K562 (cell line): Measurements from ENCODE around the gene ABHD1. TPM values are rescaled to one million over a fixed set of nuclear protein-coding genes. Genes with fewer than 3 reads are reported as not detected.
A peak's percentile ranks its signal among the peaks of the same experiment; 100 is the strongest.

ENCODE experiments used
- PML ChIP-seq: IDR thresholded peaks from 2 replicates; pipeline ENCODE4 v1.6.1; 2012; ENCODE audit warnings: low read length, inconsistent platforms
- POLR2A ChIP-seq: fragments of 450-650 bp; conservative IDR thresholded peaks from 2 replicates; pipeline ENCODE4 v1.6.1; 2016
- POLR3A ChIP-seq: IDR thresholded peaks from 2 replicates; pipeline ENCODE4 v1.6.1; 2011; ENCODE audit warnings: borderline replicate concordance, mild to moderate bottlenecking, moderate library complexity; ENCODE audit not compliant: insufficient read length, insufficient read depth; ENCODE audit errors: extremely low read depth
- RBM39 ChIP-seq: fragments of 200-400 bp; formaldehyde crosslinking; optimal IDR thresholded peaks from 2 replicates; pipeline ENCODE3; 2018; ENCODE audit warnings: low read depth, low read length
- SMARCB1 ChIP-seq: IDR thresholded peaks from 2 replicates; pipeline ENCODE4 v1.6.1; 2011; ENCODE audit warnings: improper control_type of control experiment, low read depth; ENCODE audit not compliant: insufficient read length
- STAT5A ChIP-seq: IDR thresholded peaks from 2 replicates; pipeline ENCODE4 v1.6.1; 2012; ENCODE audit warnings: low read length, inconsistent platforms, borderline replicate concordance
- STAT5B ChIP-seq: fragments of 250-450 bp; sonication (Bioruptor Pico); IDR thresholded peaks from 2 replicates; pipeline ENCODE4 v1.8.0; 2021; ENCODE audit warnings: mild to moderate bottlenecking, inconsistent platforms
- YBX1 ChIP-seq: fragments of 450-650 bp; IDR thresholded peaks from 2 replicates; pipeline ENCODE4 v1.7.1; 2016; ENCODE audit warnings: mild to moderate bottlenecking
- ZBTB7A ChIP-seq: IDR thresholded peaks from 2 replicates; pipeline ENCODE4 v1.6.1; 2011; ENCODE audit warnings: low read depth, mild to moderate bottlenecking, low read length, moderate library complexity, borderline replicate concordance; ENCODE audit not compliant: control insufficient read depth
- ZC3H11A ChIP-seq: IDR thresholded peaks from 2 replicates; pipeline ENCODE4 v1.6.1; 2012; ENCODE audit warnings: low read depth, low read length, improper control_type of control experiment
- ZKSCAN8 ChIP-seq: fragments of 200-800 bp; sonication (Bioruptor generic); IDR thresholded peaks from 2 replicates; pipeline ENCODE4 v1.6.1; 2016; ENCODE audit warnings: missing genetic modification characterization, missing compliant biosample characterization
- ZNF282 ChIP-seq: sonication (generic); formaldehyde crosslinking; IDR thresholded peaks from 2 replicates; pipeline ENCODE4 v1.8.1; 2023; ENCODE audit warnings: missing genetic modification reagents
- polyA plus RNA-seq, 8 experiments: library from polyadenylated mRNA; depleted of rRNA in 4 of 8; stranded (reverse) in 5 of 8; unstranded in 3 of 8; fragments of >200 nt; fragmentation: Nextera tagmentation in 2 of 8; fragmentation: Illumina TruSeq in 1 of 8; extraction: Ambion mirVana in 2 of 8; extraction: Trizol in 1 of 8; gene quantifications; 2 replicates each; pipeline versions ENCODE4 v1.2.1 to v1.2.3, GENCODE V29; 2011 to 2014; ENCODE audit warnings: inconsistent platforms in 1 of 8, missing spikeins in 1 of 8
- total RNA-seq, 7 experiments: library from RNA; depleted of rRNA in 6 of 7; stranded (reverse); fragments of >200 nt in 6 of 7; fragmentation: Illumina TruSeq in 2 of 7; extraction: Trizol in 2 of 7; gene quantifications; 2 replicates each; pipeline versions ENCODE4 v1.2.1 to v1.2.3, GENCODE V29; 2011 to 2021; ENCODE audit warnings: low replicate concordance in 1 of 7
- TF ChIP-seq, protein P1 (sequence below): fragments of 250-450 bp; sonication (Bioruptor Pico); IDR thresholded peaks from 2 replicates; pipeline ENCODE4 v1.5.0; 2021; ENCODE audit warnings: mild to moderate bottlenecking, borderline replicate concordance
- TF ChIP-seq, protein P2 (sequence below): fragments of 250-450 bp; sonication (Bioruptor Pico); IDR thresholded peaks from 2 replicates; pipeline ENCODE4 v1.5.0; 2021; ENCODE audit warnings: mild to moderate bottlenecking, moderate library complexity
- TF ChIP-seq, protein P3 (sequence below): fragments of 450-650 bp; formaldehyde crosslinking; IDR thresholded peaks from 2 replicates; pipeline ENCODE4 v1.4.0; 2022; ENCODE audit warnings: mild to moderate bottlenecking, moderate library complexity
- TF ChIP-seq, protein P4 (sequence below): sonication (generic); formaldehyde crosslinking; IDR thresholded peaks from 2 replicates; pipeline ENCODE4 v1.8.1; 2022; ENCODE audit warnings: missing genetic modification reagents
- TF ChIP-seq, protein P5 (sequence below): fragments of 250-450 bp; sonication (Bioruptor Pico); IDR thresholded peaks from 2 replicates; pipeline ENCODE4 v1.4.0; 2020; ENCODE audit warnings: mild to moderate bottlenecking, moderate library complexity

ABHD1 gene
- total and polyA plus RNA-seq, 9 of the 15 experiments (the other 6 are each of a cell fraction or from before 2014, with no cell fraction given) = 0.10 to 0.16 (median 0.11) TPM; not detected in 5

DNA sequence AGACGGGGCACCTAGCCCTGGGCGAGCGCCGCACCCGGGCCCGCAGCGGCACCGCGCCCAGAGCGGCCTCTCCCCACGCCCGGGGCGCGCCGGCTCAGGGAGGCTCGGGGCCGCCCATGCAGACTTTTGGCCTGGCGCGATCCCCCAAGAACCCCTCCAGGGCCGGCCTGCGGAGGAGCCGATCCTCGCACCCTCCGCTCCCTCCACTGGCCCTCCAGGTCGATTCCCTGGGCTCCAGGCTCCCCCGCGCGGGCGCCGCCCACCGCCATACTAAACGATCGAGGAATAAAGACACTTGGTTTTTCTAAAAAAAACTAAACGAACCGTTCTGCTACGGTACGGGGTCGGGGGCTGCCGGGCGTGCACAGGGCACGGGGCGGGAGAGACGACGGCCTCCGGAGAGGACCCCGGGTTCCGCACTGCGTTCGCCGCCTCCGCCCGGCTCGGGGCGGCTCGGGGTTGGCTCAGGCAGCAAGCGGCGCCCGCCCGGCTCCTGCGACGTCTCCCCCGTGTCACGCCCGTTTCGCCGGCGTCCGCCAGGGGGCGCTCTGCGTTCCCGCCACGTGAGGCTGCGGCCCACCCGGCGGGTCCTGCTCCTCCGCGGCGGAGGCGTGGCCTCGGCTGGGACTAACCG lies 37.4 kb upstream of the ABHD1 start (continued):
- TF ChIP-seq, protein P1, sequence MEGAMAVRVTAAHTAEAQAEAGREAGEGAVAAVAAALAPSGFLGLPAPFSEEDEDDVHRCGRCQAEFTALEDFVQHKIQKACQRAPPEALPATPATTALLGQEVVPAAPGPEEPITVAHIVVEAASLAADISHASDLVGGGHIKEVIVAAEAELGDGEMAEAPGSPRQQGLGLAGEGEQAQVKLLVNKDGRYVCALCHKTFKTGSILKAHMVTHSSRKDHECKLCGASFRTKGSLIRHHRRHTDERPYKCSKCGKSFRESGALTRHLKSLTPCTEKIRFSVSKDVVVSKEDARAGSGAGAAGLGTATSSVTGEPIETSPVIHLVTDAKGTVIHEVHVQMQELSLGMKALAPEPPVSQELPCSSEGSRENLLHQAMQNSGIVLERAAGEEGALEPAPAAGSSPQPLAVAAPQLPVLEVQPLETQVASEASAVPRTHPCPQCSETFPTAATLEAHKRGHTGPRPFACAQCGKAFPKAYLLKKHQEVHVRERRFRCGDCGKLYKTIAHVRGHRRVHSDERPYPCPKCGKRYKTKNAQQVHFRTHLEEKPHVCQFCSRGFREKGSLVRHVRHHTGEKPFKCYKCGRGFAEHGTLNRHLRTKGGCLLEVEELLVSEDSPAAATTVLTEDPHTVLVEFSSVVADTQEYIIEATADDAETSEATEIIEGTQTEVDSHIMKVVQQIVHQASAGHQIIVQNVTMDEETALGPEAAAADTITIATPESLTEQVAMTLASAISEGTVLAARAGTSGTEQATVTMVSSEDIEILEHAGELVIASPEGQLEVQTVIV (CRISPR knock-in tag) = no peak
- no peak for TF ChIP-seq STAT5A
- no peak for TF ChIP-seq POLR3A
- TF ChIP-seq ZC3H11A = no peak
- TF ChIP-seq, protein P2, sequence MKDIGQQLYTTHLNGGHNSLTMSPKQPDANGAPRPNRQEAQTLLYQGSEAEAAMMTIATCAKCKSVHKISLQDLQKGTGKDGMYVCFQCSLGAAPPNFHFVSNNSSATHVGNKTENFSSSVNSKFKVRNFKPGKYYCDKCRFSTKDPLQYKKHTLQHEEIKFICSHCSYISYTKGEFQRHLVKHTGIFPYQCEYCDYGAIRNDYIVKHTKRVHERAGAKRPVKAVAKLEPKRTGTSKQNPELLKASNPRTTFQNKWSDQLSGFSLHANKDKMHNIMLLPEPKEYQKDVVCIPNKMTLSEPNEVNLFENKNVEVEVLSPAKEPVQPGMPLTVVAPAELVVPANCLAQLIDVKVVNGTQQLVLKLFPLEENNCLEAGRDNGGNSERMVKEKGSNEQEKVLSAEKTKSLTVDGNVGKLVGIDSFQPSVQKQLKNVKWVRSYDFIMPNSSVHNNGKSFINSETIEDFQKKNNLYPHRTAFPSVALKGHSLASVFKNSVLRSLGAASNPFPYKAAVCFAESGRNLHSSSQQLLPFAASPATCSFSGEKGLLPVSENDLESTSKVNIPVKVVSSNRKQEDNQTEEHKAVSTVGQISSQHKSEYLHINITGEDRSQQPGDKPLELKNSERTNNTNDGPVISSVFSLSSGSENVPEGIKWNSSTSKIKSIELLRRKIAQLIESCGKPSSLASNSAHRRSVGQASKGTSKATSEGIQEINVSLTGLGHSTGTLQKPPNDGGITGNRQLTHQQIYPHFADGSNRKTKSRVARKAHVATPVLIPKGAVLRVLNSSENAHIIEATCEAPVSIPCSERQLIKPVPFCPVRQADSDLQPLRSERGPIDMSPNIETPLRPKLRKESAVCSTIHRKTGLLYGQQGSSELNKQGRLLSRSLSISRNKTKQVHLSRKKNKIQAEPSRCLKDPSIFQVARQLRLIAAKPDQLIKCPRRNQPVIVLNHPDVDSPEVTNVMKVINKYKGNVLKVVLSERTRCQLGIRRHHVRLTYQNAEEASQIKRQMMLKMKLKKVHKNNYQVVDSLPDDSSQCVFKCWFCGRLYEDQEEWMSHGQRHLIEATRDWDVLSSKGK (CRISPR knock-in tag) = no peak
- TF ChIP-seq PML = peak; percentile 45
- TF ChIP-seq ZBTB7A = peak; percentile 97
- peak; percentile 70 for TF ChIP-seq POLR2A
- no peak for TF ChIP-seq ZKSCAN8 (CRISPR knock-in tag)
- TF ChIP-seq, protein P3, sequence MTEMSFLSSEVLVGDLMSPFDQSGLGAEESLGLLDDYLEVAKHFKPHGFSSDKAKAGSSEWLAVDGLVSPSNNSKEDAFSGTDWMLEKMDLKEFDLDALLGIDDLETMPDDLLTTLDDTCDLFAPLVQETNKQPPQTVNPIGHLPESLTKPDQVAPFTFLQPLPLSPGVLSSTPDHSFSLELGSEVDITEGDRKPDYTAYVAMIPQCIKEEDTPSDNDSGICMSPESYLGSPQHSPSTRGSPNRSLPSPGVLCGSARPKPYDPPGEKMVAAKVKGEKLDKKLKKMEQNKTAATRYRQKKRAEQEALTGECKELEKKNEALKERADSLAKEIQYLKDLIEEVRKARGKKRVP (CRISPR knock-in tag) = no peak
- no peak for TF ChIP-seq RBM39
- TF ChIP-seq ZNF282 (CRISPR knock-in tag) = no peak
- TF ChIP-seq YBX1 = no peak
- TF ChIP-seq, protein P4, sequence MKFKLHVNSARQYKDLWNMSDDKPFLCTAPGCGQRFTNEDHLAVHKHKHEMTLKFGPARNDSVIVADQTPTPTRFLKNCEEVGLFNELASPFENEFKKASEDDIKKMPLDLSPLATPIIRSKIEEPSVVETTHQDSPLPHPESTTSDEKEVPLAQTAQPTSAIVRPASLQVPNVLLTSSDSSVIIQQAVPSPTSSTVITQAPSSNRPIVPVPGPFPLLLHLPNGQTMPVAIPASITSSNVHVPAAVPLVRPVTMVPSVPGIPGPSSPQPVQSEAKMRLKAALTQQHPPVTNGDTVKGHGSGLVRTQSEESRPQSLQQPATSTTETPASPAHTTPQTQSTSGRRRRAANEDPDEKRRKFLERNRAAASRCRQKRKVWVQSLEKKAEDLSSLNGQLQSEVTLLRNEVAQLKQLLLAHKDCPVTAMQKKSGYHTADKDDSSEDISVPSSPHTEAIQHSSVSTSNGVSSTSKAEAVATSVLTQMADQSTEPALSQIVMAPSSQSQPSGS (CRISPR knock-in tag) = no peak
- TF ChIP-seq SMARCB1 = no peak
- TF ChIP-seq STAT5B (CRISPR knock-in tag) = no peak
- TF ChIP-seq, protein P5, sequence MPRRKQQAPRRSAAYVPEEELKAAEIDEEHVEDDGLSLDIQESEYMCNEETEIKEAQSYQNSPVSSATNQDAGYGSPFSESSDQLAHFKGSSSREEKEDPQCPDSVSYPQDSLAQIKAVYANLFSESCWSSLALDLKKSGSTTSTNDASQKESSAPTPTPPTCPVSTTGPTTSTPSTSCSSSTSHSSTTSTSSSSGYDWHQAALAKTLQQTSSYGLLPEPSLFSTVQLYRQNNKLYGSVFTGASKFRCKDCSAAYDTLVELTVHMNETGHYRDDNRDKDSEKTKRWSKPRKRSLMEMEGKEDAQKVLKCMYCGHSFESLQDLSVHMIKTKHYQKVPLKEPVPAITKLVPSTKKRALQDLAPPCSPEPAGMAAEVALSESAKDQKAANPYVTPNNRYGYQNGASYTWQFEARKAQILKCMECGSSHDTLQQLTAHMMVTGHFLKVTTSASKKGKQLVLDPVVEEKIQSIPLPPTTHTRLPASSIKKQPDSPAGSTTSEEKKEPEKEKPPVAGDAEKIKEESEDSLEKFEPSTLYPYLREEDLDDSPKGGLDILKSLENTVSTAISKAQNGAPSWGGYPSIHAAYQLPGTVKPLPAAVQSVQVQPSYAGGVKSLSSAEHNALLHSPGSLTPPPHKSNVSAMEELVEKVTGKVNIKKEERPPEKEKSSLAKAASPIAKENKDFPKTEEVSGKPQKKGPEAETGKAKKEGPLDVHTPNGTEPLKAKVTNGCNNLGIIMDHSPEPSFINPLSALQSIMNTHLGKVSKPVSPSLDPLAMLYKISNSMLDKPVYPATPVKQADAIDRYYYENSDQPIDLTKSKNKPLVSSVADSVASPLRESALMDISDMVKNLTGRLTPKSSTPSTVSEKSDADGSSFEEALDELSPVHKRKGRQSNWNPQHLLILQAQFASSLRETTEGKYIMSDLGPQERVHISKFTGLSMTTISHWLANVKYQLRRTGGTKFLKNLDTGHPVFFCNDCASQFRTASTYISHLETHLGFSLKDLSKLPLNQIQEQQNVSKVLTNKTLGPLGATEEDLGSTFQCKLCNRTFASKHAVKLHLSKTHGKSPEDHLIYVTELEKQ (CRISPR knock-in tag) = no peak
